HCT116 (cell line): ENCODE results near the gene MAN2B1. TPM values are rescaled to one million over a fixed set of nuclear protein-coding genes. Genes with fewer than 3 reads are reported as not detected.
A peak's percentile ranks its signal among the peaks of the same experiment; 100 is the strongest.

Source experiments
- ATAC-seq: fragments of 200-7000 bp; cut with Tn5 transposase; 2 replicates; pipeline ENCODE4 v1.9.1; 2020; ENCODE audit warnings: mild to moderate bottlenecking, moderate library complexity
- BruUV-seq: library from RNA; stranded (reverse); fragments of 400-500 nt; replicated peaks from 2 replicates; lab custom pipeline; 2021; lab: Mats Ljungman, UMichigan
- CTCF ChIA-PET: fragments of 300-600 bp; sonication (Branson Sonifier 250); formaldehyde crosslinking; loops from one replicate; lab custom pipeline; 2021; ENCODE audit warnings: antibody characterized with exemption; lab: Charles Lee
- POLR2A ChIA-PET: fragments of 300-600, 350-600 bp; sonication (Branson Sonifier 250); formaldehyde crosslinking; loops from one replicate; lab custom pipeline; 2021; ENCODE audit warnings: antibody characterized with exemption; lab: Charles Lee
- RAD21 ChIA-PET, 2 experiments: fragments of 300-600 bp; sonication (Branson Sonifier 250); formaldehyde crosslinking; loops; one replicate each; lab custom pipeline; 2023; ENCODE audit warnings: low total read pairs in 2 of 2; ENCODE audit not compliant: uncharacterized antibody in 2 of 2, unreplicated experiment in 2 of 2, low non-redundant PET in 1 of 2; lab: Charles Lee
- DNase-seq: peaks from one replicate; pipeline ENCODE4 v3.0.0-alpha.2; 2010; ENCODE audit warnings: low read depth, low spot score
- H2AFZ ChIP-seq: fragments of 200-600 bp; shearing (Covaris generic), sonication (generic); 2 replicates; pipeline ENCODE4 v1.6.1; 2017; ENCODE audit warnings: low read depth, mixed run types, mixed read lengths, antibody characterized with exemption, low read length; ENCODE audit not compliant: poor library complexity, severe bottlenecking
- H3K27ac ChIP-seq: 2 replicates; pipeline ENCODE4 v1.5.1; 2012; ENCODE audit warnings: low read depth, low read length
- H3K27me3 ChIP-seq: fragments of 200-600 bp; sonication (generic); 2 replicates; pipeline ENCODE4 v1.6.1; 2016; ENCODE audit warnings: mixed run types, low read length, mixed read lengths; ENCODE audit not compliant: insufficient read depth
- H3K36me3 ChIP-seq, 2 experiments: fragments of 200-500 bp in 1 of 2; fragments of 200-600 bp in 1 of 2; sonication (Bioruptor generic) in 1 of 2; sonication (generic) in 1 of 2; 2 replicates each; pipeline versions ENCODE4 v1.5.1 to v1.6.1; 2014 to 2016; ENCODE audit warnings: low read length in 2 of 2, inconsistent platforms in 1 of 2, mixed read lengths in 1 of 2, mixed run types in 1 of 2; ENCODE audit not compliant: insufficient read depth in 2 of 2, control insufficient read depth in 1 of 2
- H3K4me1 ChIP-seq, 2 experiments: fragments of 200-600 bp in 1 of 2; sonication (generic) in 1 of 2; 2 replicates each; pipeline versions ENCODE4 v1.5.1 to v1.6.1; 2012 to 2017; ENCODE audit warnings: low read length in 2 of 2, inconsistent platforms in 1 of 2, mild to moderate bottlenecking in 1 of 2, mixed read lengths in 1 of 2, mixed run types in 1 of 2, moderate library complexity in 1 of 2; ENCODE audit not compliant: insufficient read depth in 2 of 2, control insufficient read depth in 1 of 2
- H3K4me2 ChIP-seq: fragments of 200-600 bp; sonication (generic); 2 replicates; pipeline ENCODE4 v1.6.1; 2017; ENCODE audit warnings: mixed run types, low read length, mixed read lengths
- H3K4me3 ChIP-seq, 2 experiments: fragments of 200-600 bp in 1 of 2; sonication (generic) in 1 of 2; replicated peaks in 1 of 2; 2 replicates each; pipeline ENCODE4 v1.5.1; 2011 to 2016; ENCODE audit warnings: low read length in 2 of 2, control low read depth in 1 of 2, low read depth in 1 of 2, mild to moderate bottlenecking in 1 of 2, mixed read lengths in 1 of 2, mixed run types in 1 of 2
- H3K79me2 ChIP-seq: fragments of 200-600 bp; sonication (generic); 2 replicates; pipeline ENCODE4 v1.6.1; 2017; ENCODE audit warnings: mild to moderate bottlenecking, mixed run types, low read length, moderate library complexity, mixed read lengths; ENCODE audit not compliant: insufficient read depth
- H3K9ac ChIP-seq: fragments of 200-600 bp; sonication (generic); 2 replicates; pipeline ENCODE4 v1.6.1; 2016; ENCODE audit warnings: low read length, mixed read lengths
- H3K9me2 ChIP-seq: fragments of 200-600 bp; sonication (generic), shearing (Covaris generic); 2 replicates; pipeline ENCODE4 v1.6.1; 2017; ENCODE audit warnings: mixed run types, mild to moderate bottlenecking, moderate library complexity; ENCODE audit not compliant: insufficient read depth
- H3K9me3 ChIP-seq, 2 experiments: fragments of 200-500 bp in 1 of 2; fragments of 200-600 bp in 1 of 2; sonication (Bioruptor generic) in 1 of 2; sonication (generic) in 1 of 2; 2 replicates each; pipeline ENCODE4 v1.6.1; 2014 to 2017; ENCODE audit warnings: low read length in 2 of 2, mixed read lengths in 2 of 2, inconsistent platforms in 1 of 2, low read depth in 1 of 2, mild to moderate bottlenecking in 1 of 2, mixed run types in 1 of 2, moderate library complexity in 1 of 2; ENCODE audit not compliant: control insufficient read depth in 1 of 2, insufficient read depth in 1 of 2
- H4K20me1 ChIP-seq: fragments of 200-600 bp; sonication (generic), shearing (Covaris generic); 2 replicates; pipeline ENCODE4 v1.6.1; 2017; ENCODE audit warnings: mixed run types, mild to moderate bottlenecking, moderate library complexity; ENCODE audit not compliant: insufficient read depth
- POLR2AphosphoS5 ChIP-seq: IDR thresholded peaks from 2 replicates; pipeline ENCODE4 v1.6.1; 2011; ENCODE audit warnings: mild to moderate bottlenecking, low read depth, low read length, moderate library complexity
- SP1 ChIP-seq: IDR thresholded peaks from 2 replicates; pipeline ENCODE4 v1.6.1; 2012; ENCODE audit warnings: low read depth
- intact Hi-C: fragments of 100-400 bp; cut with micrococcal nuclease; formaldehyde crosslinking; loops from 2 replicates; pipeline ENCODE4 v1.10.0; 2022
- total RNA-seq: library from RNA; stranded (reverse); gene quantifications from one replicate; pipeline ENCODE4 v1.2.1, GENCODE V29; 2021; ENCODE audit not compliant: unreplicated experiment
- TF ChIP-seq, protein P1 (sequence below): IDR thresholded peaks from 2 replicates; pipeline ENCODE4 v1.6.1; 2012; ENCODE audit warnings: low read depth

Gene MAN2B1
- total RNA-seq, 1 experiment from 2014 or later: 48.3 TPM

GRCh38 chr19:12705169-12705568 is 38.6 kb upstream of the MAN2B1 start (continued):
- TF ChIP-seq, protein P1, sequence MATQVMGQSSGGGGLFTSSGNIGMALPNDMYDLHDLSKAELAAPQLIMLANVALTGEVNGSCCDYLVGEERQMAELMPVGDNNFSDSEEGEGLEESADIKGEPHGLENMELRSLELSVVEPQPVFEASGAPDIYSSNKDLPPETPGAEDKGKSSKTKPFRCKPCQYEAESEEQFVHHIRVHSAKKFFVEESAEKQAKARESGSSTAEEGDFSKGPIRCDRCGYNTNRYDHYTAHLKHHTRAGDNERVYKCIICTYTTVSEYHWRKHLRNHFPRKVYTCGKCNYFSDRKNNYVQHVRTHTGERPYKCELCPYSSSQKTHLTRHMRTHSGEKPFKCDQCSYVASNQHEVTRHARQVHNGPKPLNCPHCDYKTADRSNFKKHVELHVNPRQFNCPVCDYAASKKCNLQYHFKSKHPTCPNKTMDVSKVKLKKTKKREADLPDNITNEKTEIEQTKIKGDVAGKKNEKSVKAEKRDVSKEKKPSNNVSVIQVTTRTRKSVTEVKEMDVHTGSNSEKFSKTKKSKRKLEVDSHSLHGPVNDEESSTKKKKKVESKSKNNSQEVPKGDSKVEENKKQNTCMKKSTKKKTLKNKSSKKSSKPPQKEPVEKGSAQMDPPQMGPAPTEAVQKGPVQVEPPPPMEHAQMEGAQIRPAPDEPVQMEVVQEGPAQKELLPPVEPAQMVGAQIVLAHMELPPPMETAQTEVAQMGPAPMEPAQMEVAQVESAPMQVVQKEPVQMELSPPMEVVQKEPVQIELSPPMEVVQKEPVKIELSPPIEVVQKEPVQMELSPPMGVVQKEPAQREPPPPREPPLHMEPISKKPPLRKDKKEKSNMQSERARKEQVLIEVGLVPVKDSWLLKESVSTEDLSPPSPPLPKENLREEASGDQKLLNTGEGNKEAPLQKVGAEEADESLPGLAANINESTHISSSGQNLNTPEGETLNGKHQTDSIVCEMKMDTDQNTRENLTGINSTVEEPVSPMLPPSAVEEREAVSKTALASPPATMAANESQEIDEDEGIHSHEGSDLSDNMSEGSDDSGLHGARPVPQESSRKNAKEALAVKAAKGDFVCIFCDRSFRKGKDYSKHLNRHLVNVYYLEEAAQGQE: no peak

GRCh38 chr19:12703046-12703445 is 36.5 kb upstream of the MAN2B1 start:
- ATAC-seq (peak; percentile 79), DNase-seq (peak; percentile 57)
- H3K36me3 ChIP-seq: peaks cover 55 to 66% of the 10 kb centered on the region in 2 experiments
- H4K20me1 ChIP-seq: no peaks in the 10 kb centered on the region
- BruUV-seq: no TSS peak
- POLR2A ChIA-PET: no interaction called here
- no peak overlapping the region for H3K4me3 ChIP-seq
- H3K9me2 ChIP-seq: no peaks in the 10 kb centered on the region
- CTCF ChIA-PET: no interaction called here
- intact Hi-C loops: no loop called here
- H3K9ac ChIP-seq: no peak overlapping the region
- peaks cover 3% of the 10 kb centered on the region; the same call in 1 of the 2 replicates for H3K79me2 ChIP-seq
- no peak overlapping the region for H2AFZ ChIP-seq
- no peaks in the 10 kb centered on the region for H3K4me1 ChIP-seq
- H3K4me2 ChIP-seq: no peak overlapping the region
- H3K9me3 ChIP-seq: no peaks in the 10 kb centered on the region
- no peaks in the 10 kb centered on the region for H3K27me3 ChIP-seq
- RAD21 ChIA-PET: no interaction called here
- TF ChIP-seq SP1 (peak; percentile 65), POLR2AphosphoS5 (no peak)
- TF ChIP-seq, all 23 proteins: peak for 1
- no peak overlapping the region for H3K27ac ChIP-seq
